Neuronal stem cell (in vitro differentiated cells): Measurements from ENCODE around the gene CYTH1.
A peak's percentile ranks its signal among the peaks of the same experiment; 100 is the strongest.

Experiments used
- DNase-seq: peaks from one replicate; pipeline ENCODE4 v3.0.0-alpha.2; 2013; ENCODE audit warnings: low spot score
- H2AFZ ChIP-seq: one replicate; pipeline ENCODE4 v1.6.1; 2013; ENCODE audit warnings: mild to moderate bottlenecking, low read length, inconsistent platforms
- H2AK5ac ChIP-seq: 2 replicates; pipeline ENCODE4 v1.6.1; 2013; ENCODE audit warnings: low read depth, mild to moderate bottlenecking, inconsistent platforms, low read length, moderate library complexity, mixed read lengths
- H2BK120ac ChIP-seq: 2 replicates; pipeline ENCODE4 v1.6.1; 2013; ENCODE audit warnings: low read depth, mild to moderate bottlenecking, inconsistent platforms, low read length, moderate library complexity, mixed read lengths
- H2BK12ac ChIP-seq: one replicate; pipeline ENCODE4 v1.6.1; 2013; ENCODE audit warnings: low read length, inconsistent platforms
- H2BK15ac ChIP-seq: 2 replicates; pipeline ENCODE4 v1.6.1; 2013; ENCODE audit warnings: mild to moderate bottlenecking, low read length, inconsistent platforms, mixed read lengths
- H2BK5ac ChIP-seq: one replicate; pipeline ENCODE4 v1.6.1; 2013; ENCODE audit warnings: inconsistent platforms, mild to moderate bottlenecking, low read length, moderate library complexity
- H3K14ac ChIP-seq: one replicate; pipeline ENCODE4 v1.6.1; 2013; ENCODE audit warnings: low read length, inconsistent platforms
- H3K18ac ChIP-seq: 2 replicates; pipeline ENCODE4 v1.6.1; 2013; ENCODE audit warnings: low read length, inconsistent platforms
- H3K23ac ChIP-seq: 2 replicates; pipeline ENCODE4 v1.6.1; 2013; ENCODE audit warnings: low read depth, mild to moderate bottlenecking, mixed read lengths, low read length, inconsistent platforms; ENCODE audit not compliant: poor library complexity
- H3K27ac ChIP-seq: replicated peaks from 3 replicates; pipeline ENCODE4 v1.5.1; 2013; ENCODE audit warnings: low read length, inconsistent platforms
- H3K27me3 ChIP-seq, 3 experiments: 2 replicates each; pipeline ENCODE4 v1.6.1; 2013; ENCODE audit warnings: low read length in 3 of 3, mild to moderate bottlenecking in 2 of 3, inconsistent platforms in 1 of 3, low read depth in 1 of 3, mixed read lengths in 1 of 3, moderate library complexity in 1 of 3; ENCODE audit not compliant: control insufficient read depth in 3 of 3, insufficient read depth in 3 of 3
- H3K36me3 ChIP-seq, 2 donors: replicated peaks in 1 of 2; 2 replicates each; pipeline ENCODE4 v1.6.1; 2013; ENCODE audit warnings: low read length in 2 of 2; ENCODE audit not compliant: control insufficient read depth in 2 of 2, insufficient read depth in 2 of 2
- H3K4ac ChIP-seq: 2 replicates; pipeline ENCODE4 v1.6.1; 2013; ENCODE audit warnings: inconsistent platforms, mild to moderate bottlenecking, low read length, moderate library complexity
- H3K4me1 ChIP-seq, 2 donors: 1 replicate in 1 of 2; 2 replicates in 1 of 2; pipeline ENCODE4 v1.6.1; 2013; ENCODE audit warnings: low read length in 2 of 2, low read depth in 1 of 2; ENCODE audit not compliant: control insufficient read depth in 2 of 2, insufficient read depth in 1 of 2
- H3K4me2 ChIP-seq: one replicate; pipeline ENCODE4 v1.6.1; 2013; ENCODE audit warnings: mild to moderate bottlenecking, low read length, inconsistent platforms; ENCODE audit not compliant: insufficient read depth, poor library complexity, severe bottlenecking
- H3K4me3 ChIP-seq, 2 donors: 2 replicates each; pipeline ENCODE4 v1.5.1; 2013; ENCODE audit warnings: low read length in 2 of 2, mild to moderate bottlenecking in 2 of 2, inconsistent platforms in 1 of 2, moderate library complexity in 1 of 2
- H3K79me1 ChIP-seq: one replicate; pipeline ENCODE4 v1.6.1; 2013; ENCODE audit warnings: low read depth, mild to moderate bottlenecking, inconsistent platforms, low read length, moderate library complexity
- H3K9ac ChIP-seq: one replicate; pipeline ENCODE4 v1.6.1; 2013; ENCODE audit warnings: mild to moderate bottlenecking, low read depth, low read length, inconsistent platforms; ENCODE audit not compliant: poor library complexity
- H3K9me3 ChIP-seq, 2 donors: replicated peaks in 1 of 2; 2 replicates each; pipeline versions ENCODE3 to v1.6.1; 2013; ENCODE audit warnings: low read length in 2 of 2, mild to moderate bottlenecking in 2 of 2, inconsistent platforms in 1 of 2, low read depth in 1 of 2, mixed read lengths in 1 of 2, moderate library complexity in 1 of 2; ENCODE audit not compliant: control insufficient read depth in 2 of 2, insufficient read depth in 1 of 2
- H4K8ac ChIP-seq: one replicate; pipeline ENCODE4 v1.6.1; 2013; ENCODE audit warnings: low read depth, mild to moderate bottlenecking, inconsistent platforms, low read length, moderate library complexity
- H4K91ac ChIP-seq: one replicate; pipeline ENCODE4 v1.6.1; 2013; ENCODE audit warnings: low read length, low read depth, mild to moderate bottlenecking, inconsistent platforms; ENCODE audit not compliant: poor library complexity
- WGBS, 2 donors: extraction: QIAGEN DNeasy Blood & Tissue Kit; methylation state at CpG; one replicate each; pipeline ENCODE4 v1.1.7; 2013; ENCODE audit warnings: missing lambda C conversion rate in 2 of 2, mixed read lengths in 1 of 2; ENCODE audit not compliant: insufficient read length in 2 of 2, insufficient replicate concordance in 1 of 2; ENCODE audit errors: extremely low coverage in 2 of 2; 5-methylcytosine and 5-hydroxymethylcytosine counted together

CYTH1 gene

GRCh38 chr17:78763561-78763960 is 18.5 kb downstream of the CYTH1 start:
- no peak overlapping the region for H3K9ac ChIP-seq
- no peak overlapping the region for H3K27ac ChIP-seq
- no peak overlapping the region for H3K4ac ChIP-seq
- no peak overlapping the region for H2BK120ac ChIP-seq
- peaks cover 14 to 21% of the 10 kb centered on the region in 2 donors for H3K4me1 ChIP-seq
- H4K8ac ChIP-seq: no peak overlapping the region
- no peak overlapping the region for H2AFZ ChIP-seq
- no peak overlapping the region for H2BK12ac ChIP-seq
- H3K9me3 ChIP-seq: no peaks in the 10 kb centered on the region
- H3K14ac ChIP-seq: no peak overlapping the region
- no peak overlapping the region for H3K18ac ChIP-seq
- no peak overlapping the region for H2BK5ac ChIP-seq
- H3K4me2 ChIP-seq: no peak overlapping the region
- no peaks in the 10 kb centered on the region for H3K36me3 ChIP-seq
- WGBS, 2 donors: no CpG with 5 or more reads among the region's 3 CpGs
- H3K4me3 ChIP-seq: no peak overlapping the region
- H3K79me1 ChIP-seq: peaks cover 2% of the 10 kb centered on the region
- no peaks in the 10 kb centered on the region for H3K27me3 ChIP-seq
- no peak overlapping the region for H4K91ac ChIP-seq
- H2BK15ac ChIP-seq: no peak overlapping the region
- no peak for DNase-seq
- H2AK5ac ChIP-seq: no peak overlapping the region
- H3K23ac ChIP-seq: no peak overlapping the region

- H3K4ac ChIP-seq: no peak overlapping the region
- H2BK5ac ChIP-seq: no peak overlapping the region
- H3K9me3 ChIP-seq: no peaks in the 10 kb centered on the region
- H3K36me3 ChIP-seq: no peaks in the 10 kb centered on the region
- no peak overlapping the region for H3K4me2 ChIP-seq
- no peak for DNase-seq
- WGBS, 2 donors: no CpG with 5 or more reads among the region's 5 CpGs
- H2BK120ac ChIP-seq: no peak overlapping the region
- H3K9ac ChIP-seq: no peak overlapping the region
- H3K27ac ChIP-seq: no peak overlapping the region
- H3K4me1 ChIP-seq: peaks cover 14 to 15% of the 10 kb centered on the region in 2 donors
- H3K4me3 ChIP-seq: no peak overlapping the region
- peaks cover 2% of the 10 kb centered on the region for H3K79me1 ChIP-seq
- H3K18ac ChIP-seq: no peak overlapping the region
- H4K8ac ChIP-seq: no peak overlapping the region
- no peak overlapping the region for H2BK15ac ChIP-seq
- no peak overlapping the region for H2BK12ac ChIP-seq
- H3K23ac ChIP-seq: no peak overlapping the region
- no peak overlapping the region for H3K14ac ChIP-seq
- no peak overlapping the region for H2AK5ac ChIP-seq
- H4K91ac ChIP-seq: no peak overlapping the region
- H2AFZ ChIP-seq: no peak overlapping the region
- no peaks in the 10 kb centered on the region for H3K27me3 ChIP-seq
Observed at GRCh38 chr17:78761789-78762406, 20.2 kb downstream of the CYTH1 start.

GRCh38 chr17:78759969-78760352 is 22.1 kb downstream of the CYTH1 start:
- no peak overlapping the region for H3K14ac ChIP-seq
- no peaks in the 10 kb centered on the region for H3K9me3 ChIP-seq
- H3K4me3 ChIP-seq: no peak overlapping the region
- no peak overlapping the region for H4K91ac ChIP-seq
- no peak overlapping the region for H3K4me2 ChIP-seq
- H3K9ac ChIP-seq: no peak overlapping the region
- no peak overlapping the region for H2BK5ac ChIP-seq
- H3K18ac ChIP-seq: no peak overlapping the region
- no peak overlapping the region for H3K23ac ChIP-seq
- no peak overlapping the region for H2BK120ac ChIP-seq
- peaks cover 2% of the 10 kb centered on the region for H3K79me1 ChIP-seq
- DNase-seq: no peak
- no peak overlapping the region for H3K27ac ChIP-seq
- H3K36me3 ChIP-seq: no peaks in the 10 kb centered on the region
- WGBS, 2 donors: no CpG with 5 or more reads among the region's 5 CpGs
- no peak overlapping the region for H2BK12ac ChIP-seq
- H4K8ac ChIP-seq: no peak overlapping the region
- no peak overlapping the region for H2AK5ac ChIP-seq
- no peaks in the 10 kb centered on the region for H3K27me3 ChIP-seq
- peaks cover 14% of the 10 kb centered on the region in 2 donors for H3K4me1 ChIP-seq
- no peak overlapping the region for H2AFZ ChIP-seq
- H2BK15ac ChIP-seq: no peak overlapping the region
- no peak overlapping the region for H3K4ac ChIP-seq

- no peak overlapping the region for H2BK12ac ChIP-seq
Observed at GRCh38 chr17:78759203-78759968, 22.7 kb downstream of the CYTH1 start.

More at GRCh38 chr17:78759203-78759968, 22.7 kb downstream of the CYTH1 start:
- no peaks in the 10 kb centered on the region for H3K36me3 ChIP-seq
- no peak overlapping the region for H2AFZ ChIP-seq
- H3K18ac ChIP-seq: peak overlapping the region; percentile 38
- no peak overlapping the region for H2BK5ac ChIP-seq
- H3K4ac ChIP-seq: no peak overlapping the region
- peaks cover 2% of the 10 kb centered on the region for H3K79me1 ChIP-seq
- WGBS, 2 donors: no CpG with 5 or more reads among the region's 11 CpGs
- H3K4me2 ChIP-seq: no peak overlapping the region
- H3K27me3 ChIP-seq: no peaks in the 10 kb centered on the region
- H2BK120ac ChIP-seq: no peak overlapping the region
- H3K4me3 ChIP-seq: no peak overlapping the region
- no peaks in the 10 kb centered on the region for H3K9me3 ChIP-seq
- H2BK15ac ChIP-seq: no peak overlapping the region
- no peak overlapping the region for H4K8ac ChIP-seq
- DNase-seq: no peak
- H2AK5ac ChIP-seq: no peak overlapping the region
- H4K91ac ChIP-seq: no peak overlapping the region
- H3K4me1 ChIP-seq: peaks cover 11 to 14% of the 10 kb centered on the region in 2 donors
- H3K14ac ChIP-seq: no peak overlapping the region
- H3K23ac ChIP-seq: no peak overlapping the region
- H3K9ac ChIP-seq: no peak overlapping the region
- H3K27ac ChIP-seq: no peak overlapping the region
